Ovary (tissue), 9 donors: ENCODE data around the gene LTBR. TPM values are rescaled to one million over a fixed set of nuclear protein-coding genes. Genes with fewer than 3 reads are reported as not detected.

Experiments used
- DNase-seq, 5 donors: peaks; one replicate each; pipeline ENCODE4 v3.0.0-alpha.2; 2019 to 2020
- H3K27ac ChIP-seq, 2 donors: fragments of 200-600 bp; one replicate each; pipeline versions ENCODE4 v1.5.1 to v1.8.0; 2019 to 2022
- H3K27me3 ChIP-seq: fragments of 200-600 bp; one replicate; pipeline ENCODE4 v1.8.0; 2022
- H3K36me3 ChIP-seq: fragments of 200-600 bp; sonication (generic); one replicate; pipeline ENCODE4 v1.5.1; 2019
- H3K4me1 ChIP-seq: one replicate; pipeline ENCODE4 v1.8.1; 2013; ENCODE audit warnings: mild to moderate bottlenecking, moderate library complexity; ENCODE audit not compliant: insufficient read depth
- H3K4me3 ChIP-seq: fragments of 200-600 bp; sonication (generic); one replicate; pipeline ENCODE4 v1.5.1; 2017
- H3K9me3 ChIP-seq, 2 donors: fragments of 200-600 bp in 1 of 2; sonication (generic) in 1 of 2; one replicate each; pipeline versions ENCODE4 v1.5.1 to v1.8.1; 2013 to 2019; ENCODE audit warnings: mild to moderate bottlenecking in 1 of 2, moderate library complexity in 1 of 2
- CTCF ChIP-seq, 3 donors: fragments of 450-650 bp in 2 of 3; fragments of 200-600 bp in 1 of 3; IDR thresholded peaks; one replicate each; pipeline versions ENCODE4 v1.5.1 to v1.8.0; 2016 to 2022; ENCODE audit warnings: antibody characterized with exemption in 3 of 3, mild to moderate bottlenecking in 1 of 3
- EP300 ChIP-seq: sonication (generic); formaldehyde crosslinking; IDR thresholded peaks from one replicate; pipeline ENCODE4 v1.6.1; 2017; ENCODE audit warnings: antibody characterized with exemption
- POLR2A ChIP-seq: fragments of 450-650 bp; IDR thresholded peaks from one replicate; pipeline ENCODE4 v1.6.1; 2017; ENCODE audit warnings: antibody characterized with exemption, mild to moderate bottlenecking, moderate library complexity
- WGBS, 3 donors: extraction: QIAGEN DNeasy Blood & Tissue Kit in 1 of 3; methylation state at CpG; one replicate each; pipeline versions ENCODE4 v1.1.5 to v1.1.7; 2013 to 2017; 5-methylcytosine and 5-hydroxymethylcytosine counted together
- intact Hi-C, 4 donors: fragments of 100-400 bp; cut with DNase I; formaldehyde crosslinking; loops; one replicate each; pipeline versions ENCODE4 v1.11.0 to v1.15.1; 2022 to 2023
- polyA plus RNA-seq, 2 donors: library from polyadenylated mRNA; stranded (reverse); fragments of 200-250 nt in 1 of 2; fragments of 350-450 nt in 1 of 2; fragmentation: Illumina TruSeq in 1 of 2; extraction: RNeasy Lipid Tissue Mini Kit (QIAGEN cat#74804) in 1 of 2; gene quantifications; one replicate each; pipeline ENCODE4 v1.2.3, GENCODE V29; 2013 to 2014
- total RNA-seq, 7 donors: library from RNA; depleted of rRNA in 2 of 7; stranded (reverse); fragments of >200 nt in 2 of 7; fragmentation: NEBNext Ultra II Directional in 3 of 7; extraction: Animal tissue kit (Norgen Biotek cat#: 25700) in 3 of 7; gene quantifications; one replicate each; pipeline versions ENCODE4 v1.1.0 to v1.2.4, GENCODE V29; 2016 to 2023
- donor health status: DM: no; HTN: no; CAD: no; lungs with moderate emphysema.
- donor health status: DM: no; HTN: no; CAD: no.
- donor health status: Bipolar disorder and iron deficiency.
- donor health status: DM: yes; HTN: yes; CAD: no.
- donor health status: DM: no; HTN: no; CAD: no.
- donor health status: DM: yes; HTN: yes; CAD: no.

The LTBR gene
- total and polyA plus RNA-seq, 9 donors, result 21.9 to 131 (median 75.3) TPM

DNA sequence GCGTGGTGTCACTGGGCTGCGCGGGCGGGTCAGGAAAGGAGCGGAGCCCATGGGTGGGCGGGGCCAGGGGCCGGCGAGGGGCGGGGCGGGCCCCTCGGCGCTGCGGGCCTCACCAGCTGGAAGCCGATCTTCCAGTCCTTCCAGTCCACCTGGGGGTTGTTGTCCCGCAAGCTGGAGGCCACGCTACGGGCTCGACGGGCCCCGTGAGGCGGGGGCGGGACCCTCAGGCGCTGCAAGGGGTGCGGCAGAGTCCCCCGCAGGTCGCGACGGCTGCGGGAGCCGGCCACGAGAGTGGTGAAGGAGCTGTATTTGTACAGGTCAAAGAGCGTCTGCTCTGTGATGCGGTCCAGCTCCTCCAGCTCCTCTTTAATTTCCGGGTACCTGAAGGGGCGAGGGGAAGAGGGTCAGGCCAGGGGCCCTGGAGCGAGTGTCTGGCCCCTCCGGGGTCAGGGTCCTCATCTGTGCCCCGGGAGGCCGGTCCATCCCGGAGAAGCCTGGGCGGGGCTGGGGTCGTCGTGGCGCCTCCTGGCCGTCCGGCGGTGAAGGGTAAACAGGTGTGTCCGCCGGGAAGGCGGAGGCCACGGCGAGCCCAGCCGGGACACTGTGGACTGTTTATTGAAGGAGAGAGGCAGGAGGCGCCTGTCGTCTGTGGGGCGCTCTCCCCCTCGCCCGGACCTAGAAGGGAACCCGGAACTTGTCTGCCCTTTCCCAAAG is 20.5 kb upstream of the LTBR start:
- DNase-seq, result peak; percentile 73 to 82 (median 77)
- Histone ChIP-seq H3K27me3 (no peaks in the 10 kb centered on the region), H3K36me3 (no peaks in the 10 kb centered on the region), H3K9me3 (no peaks in the 10 kb centered on the region), H3K4me3 (peak overlapping the region; percentile 52), H3K27ac (peak overlapping the region; percentile 32 to 61), H3K4me1 (no peaks in the 10 kb centered on the region)
- WGBS, 3 donors, result 5 to 6% (median 5%) methylated on average over 50 to 59 of the region's 59 CpGs
- intact Hi-C loops, result no loop called here
- TF ChIP-seq POLR2A, result peak; percentile 37
- TF ChIP-seq CTCF (IDR thresholded peaks at IDR 0.05), result peak in 1 of 3 donors; percentile 10
- TF ChIP-seq EP300, result no peak

- peak overlapping the region; percentile 32 to 61 for H3K27ac ChIP-seq
- H3K27me3 ChIP-seq, result no peaks in the 10 kb centered on the region
- no peaks in the 10 kb centered on the region for H3K4me1 ChIP-seq
- TF ChIP-seq POLR2A (no peak), EP300 (no peak), CTCF (IDR thresholded peaks at IDR 0.05) (no peak)
- no peaks in the 10 kb centered on the region for H3K9me3 ChIP-seq
- intact Hi-C loops, result no loop called here
- WGBS, 3 donors, result 44 to 53% (median 51%) methylated on average over 15 of the region's 15 CpGs
- peak in 1 of 5 donors; percentile 46 for DNase-seq
- peak overlapping the region; percentile 52 for H3K4me3 ChIP-seq
- no peaks in the 10 kb centered on the region for H3K36me3 ChIP-seq
These were observed 20.0 kb upstream of the LTBR start for GRCh38 chr12:6364044-6364374.

GRCh38 chr12:6367065-6367968 is 16.6 kb upstream of the LTBR start:
- Histone ChIP-seq H3K4me1 (peaks cover 4% of the 10 kb centered on the region), H3K27ac (no peak overlapping the region), H3K36me3 (no peaks in the 10 kb centered on the region), H3K4me3 (no peak overlapping the region), H3K27me3 (no peaks in the 10 kb centered on the region), H3K9me3 (no peaks in the 10 kb centered on the region)
- TF ChIP-seq EP300 (no peak), POLR2A (no peak), CTCF (IDR thresholded peaks at IDR 0.05) (no peak)
- 53 to 54% (median 54%) methylated on average over 11 of the region's 11 CpGs for WGBS, 3 donors
- intact Hi-C loops, result no loop called here
- DNase-seq, result no peak

DNA sequence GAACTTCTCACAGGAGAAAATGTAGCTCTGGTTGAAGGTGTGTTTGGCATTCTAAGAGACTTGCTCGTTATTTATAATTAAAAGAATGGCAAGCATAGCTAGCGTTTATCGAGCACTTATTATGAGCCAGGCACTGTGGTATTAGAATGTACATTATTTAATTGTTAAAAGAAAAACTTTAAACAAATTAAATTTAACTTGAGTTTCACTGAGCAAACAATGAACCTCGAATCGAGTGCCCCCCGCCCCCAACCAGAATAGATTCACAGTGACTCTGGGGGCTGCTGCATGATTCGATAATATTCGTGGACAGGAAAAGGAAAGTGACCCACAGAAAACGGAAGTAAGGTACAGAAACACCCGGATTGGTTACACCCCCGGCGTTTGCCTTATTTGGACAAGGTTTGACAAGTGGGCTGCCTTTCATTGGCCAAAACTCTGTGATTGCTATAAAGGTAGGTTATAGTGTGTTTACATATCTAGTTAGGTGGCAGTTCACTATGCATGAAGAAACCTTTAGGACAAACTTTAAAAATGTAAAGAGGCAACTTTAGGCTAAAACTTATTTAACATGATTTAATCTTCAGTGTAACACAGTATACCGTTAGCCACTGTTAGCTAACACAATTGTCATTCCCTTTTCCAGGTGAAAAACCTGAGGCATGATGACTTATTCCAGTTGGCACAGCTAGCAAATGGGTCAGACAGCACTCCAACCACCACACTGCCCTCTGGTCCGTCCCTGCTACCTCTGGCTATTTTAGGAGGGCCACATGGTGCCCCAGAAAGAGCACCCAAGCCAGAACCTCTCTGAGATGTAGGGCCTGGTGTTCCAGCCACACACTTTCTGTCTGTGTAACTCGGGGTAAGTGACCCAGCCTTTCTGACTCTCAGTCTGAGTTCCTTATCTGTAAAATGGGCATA is 15.7 kb upstream of the LTBR start:
- Histone ChIP-seq H3K36me3 (no peaks in the 10 kb centered on the region), H3K27ac (no peak overlapping the region), H3K4me3 (no peak overlapping the region), H3K9me3 (no peaks in the 10 kb centered on the region), H3K4me1 (peaks cover 5% of the 10 kb centered on the region), H3K27me3 (no peaks in the 10 kb centered on the region)
- TF ChIP-seq EP300, result no peak
- no peak for TF ChIP-seq POLR2A
- no peak for TF ChIP-seq CTCF (IDR thresholded peaks at IDR 0.05)
- 61 to 75% (median 68%) methylated on average over 15 of the region's 15 CpGs for WGBS, 3 donors
- DNase-seq, result no peak
- intact Hi-C loops, result no loop called here
